ENCODE measurements around the gene WWOX.

Gene WWOX

DNA sequence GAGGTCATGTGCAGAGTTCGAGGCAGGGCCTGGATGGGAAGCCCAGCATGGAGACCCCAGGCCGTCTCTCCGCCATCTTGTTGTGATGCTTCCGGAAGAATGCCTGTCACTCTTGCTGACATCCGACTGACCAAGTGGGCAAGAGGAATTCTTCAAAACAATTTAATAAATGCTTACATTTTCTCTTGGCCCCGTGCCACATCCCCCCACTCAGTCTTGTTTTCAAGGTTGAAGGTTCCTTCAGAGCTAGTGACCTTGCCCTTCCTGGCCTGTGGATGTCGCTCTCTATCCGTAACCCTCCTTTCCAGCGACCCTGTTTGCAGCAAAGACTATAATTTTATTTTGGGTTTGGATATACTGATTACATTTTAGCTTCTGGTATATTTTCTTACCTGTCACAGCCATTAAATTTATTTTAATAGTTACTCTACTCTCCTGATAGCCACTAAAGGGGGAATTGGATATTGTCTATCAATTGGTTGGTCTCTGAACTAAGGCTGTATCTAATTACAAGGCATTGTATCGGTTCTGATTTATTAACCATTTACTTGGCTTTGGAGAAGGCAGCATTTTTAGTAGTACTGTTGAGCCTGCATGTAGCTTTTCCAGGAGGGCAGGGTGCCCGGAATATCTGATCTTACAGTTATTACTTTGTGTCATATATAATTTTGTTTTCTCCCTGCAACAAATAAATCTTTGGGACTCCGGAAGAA is 264.5 kb downstream of the WWOX start:
- DNase-seq, result no peak

DNA sequence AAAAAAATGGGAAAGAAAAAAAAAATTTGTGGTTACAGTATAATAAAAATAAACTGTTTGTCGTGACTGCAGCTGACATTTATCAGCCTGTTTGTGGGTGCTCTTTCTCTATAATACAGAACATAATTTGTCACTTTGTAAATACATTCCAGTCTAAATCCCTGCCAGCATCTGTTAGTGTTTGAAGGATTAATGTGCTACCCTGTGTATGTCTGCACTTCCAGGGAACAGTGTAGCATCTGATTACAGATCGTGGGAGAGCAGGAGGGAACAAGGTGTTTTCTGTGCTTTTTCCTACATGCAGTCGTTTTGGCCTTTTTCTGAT is 265.1 kb downstream of the WWOX start:
- peak; percentile 5 for DNase-seq

DNA sequence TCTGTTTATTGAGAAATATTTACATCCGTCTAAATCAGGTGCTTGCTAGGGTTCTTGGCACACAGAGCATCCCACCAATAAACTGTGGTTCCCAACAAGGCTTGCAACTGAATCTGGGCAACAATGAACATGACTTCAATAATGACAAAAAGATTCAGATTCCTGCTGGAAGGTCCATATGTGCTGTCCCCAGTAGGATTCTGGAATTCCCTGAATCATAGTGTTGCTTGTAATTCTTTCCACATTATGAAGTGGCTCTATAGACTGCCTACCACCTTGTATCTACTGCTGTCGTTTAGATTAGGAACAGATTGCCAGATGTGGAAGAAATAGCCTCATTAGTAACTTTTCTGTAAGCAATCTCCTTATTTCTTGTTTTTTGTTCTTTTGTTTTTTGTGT is 265.9 kb downstream of the WWOX start:
- DNase-seq, result peak; percentile 28

DNA sequence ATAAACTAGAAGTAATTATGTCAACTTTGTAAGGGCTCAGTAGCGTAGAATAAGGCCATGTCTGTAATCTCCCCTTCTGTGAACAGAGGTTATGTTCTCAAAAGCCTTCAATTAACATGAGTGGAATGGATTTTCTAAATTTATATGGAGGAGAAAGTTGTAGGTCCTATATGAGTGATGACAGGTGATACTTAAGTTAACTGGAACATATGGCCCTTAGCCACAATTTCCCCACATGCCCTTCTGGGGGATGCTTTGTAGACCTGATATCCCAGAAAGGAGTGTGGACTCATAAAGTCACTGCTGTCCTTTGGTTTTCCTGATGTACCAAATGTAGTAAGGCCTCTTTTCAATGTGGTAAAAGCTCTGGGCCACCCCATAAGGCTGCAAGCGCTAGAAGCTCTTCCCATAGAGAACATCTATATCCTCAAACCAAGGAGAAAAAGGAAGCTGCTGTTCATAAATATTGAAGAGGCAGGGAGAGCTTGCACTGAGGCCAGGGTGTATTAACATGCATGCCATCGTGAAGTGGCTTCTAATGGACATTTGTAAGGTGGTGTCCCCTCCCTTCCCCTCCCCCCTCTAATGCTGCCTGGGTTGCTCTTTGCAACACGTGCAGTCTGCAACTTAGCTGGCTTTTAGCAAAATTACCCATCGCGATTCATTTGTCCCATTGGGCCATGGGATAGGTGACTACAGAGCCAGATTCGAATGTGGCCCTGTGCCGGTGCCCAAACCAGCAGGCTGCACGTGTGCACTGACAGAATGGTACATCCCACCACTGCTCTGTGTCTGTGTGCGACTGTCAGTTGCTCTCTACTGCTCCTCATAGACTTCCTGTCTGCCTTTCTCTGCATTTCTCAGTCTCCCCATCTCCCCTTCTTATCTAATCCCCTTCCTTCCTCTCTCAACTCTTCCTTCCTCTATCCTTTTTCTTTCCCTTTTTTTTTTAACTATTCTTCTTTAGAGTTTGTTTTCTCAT is 269.0 kb downstream of the WWOX start:
- no peak for DNase-seq

DNA sequence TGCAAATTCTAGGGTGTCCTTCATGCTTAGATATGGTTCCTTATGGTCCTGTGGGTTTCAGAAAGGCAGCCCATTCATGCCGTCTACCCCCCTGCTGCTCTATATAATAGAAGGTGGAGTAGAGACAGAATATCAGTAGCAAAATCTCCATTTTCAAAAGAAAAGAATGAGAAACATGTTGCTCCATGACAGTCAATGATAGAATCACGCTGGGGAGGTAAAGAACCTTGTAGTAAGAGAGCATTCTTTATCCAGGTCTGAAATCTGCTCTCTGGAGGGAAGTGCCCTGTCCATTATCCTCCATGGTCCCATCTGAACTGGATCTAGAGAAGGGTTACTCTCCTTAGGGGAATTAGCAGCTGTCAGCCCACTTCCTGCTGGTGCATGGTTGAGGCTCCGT is 272.8 kb downstream of the WWOX start:
- DNase-seq, result no peak

DNA sequence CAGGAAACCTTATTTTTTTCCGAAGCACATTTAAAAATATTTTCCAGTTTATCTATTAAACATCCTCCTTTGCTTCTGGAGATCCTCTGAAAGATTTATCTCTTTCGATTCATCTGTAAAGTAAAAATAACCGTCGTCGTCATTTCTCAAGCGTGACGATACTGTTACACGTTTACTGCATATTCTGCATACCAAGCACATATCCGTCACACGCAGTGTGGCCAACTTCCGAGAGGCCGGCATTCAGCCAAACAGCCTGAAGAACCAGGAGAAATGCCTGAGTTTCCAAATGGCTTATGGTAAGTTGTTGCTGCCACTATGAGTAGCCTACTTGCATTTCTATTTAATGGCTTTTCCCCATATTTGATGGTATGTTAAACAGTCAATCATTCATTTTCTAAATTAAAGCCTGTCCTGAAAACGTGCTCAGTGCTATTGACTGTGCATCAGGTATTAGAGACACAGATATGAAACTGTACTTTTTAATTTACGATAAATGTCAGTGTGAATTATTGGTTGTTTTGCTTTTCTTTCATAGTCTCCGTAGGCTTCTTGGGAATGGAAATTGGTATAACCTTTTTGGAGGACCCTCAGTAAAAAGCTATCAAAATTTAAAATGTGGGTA is 275.7 kb downstream of the WWOX start:
- no peak for DNase-seq

DNA sequence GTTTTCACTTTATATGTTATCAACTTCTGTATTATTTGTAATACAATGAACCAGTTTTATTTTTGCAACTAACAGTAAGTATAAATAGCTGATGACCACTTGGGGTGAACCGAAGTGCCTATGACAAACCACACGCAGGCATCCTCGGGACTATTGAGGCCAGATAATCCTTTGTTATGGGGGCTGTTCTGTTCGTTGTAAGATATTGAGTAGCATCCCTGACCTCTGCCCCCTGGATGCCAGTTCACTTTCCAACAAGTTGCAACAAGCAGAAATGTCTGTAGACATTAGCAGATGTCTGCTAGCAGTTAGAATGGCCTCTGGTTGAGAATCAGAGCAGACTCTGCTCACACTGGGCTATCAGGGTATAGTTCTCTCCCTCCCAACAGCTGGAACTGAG is 277.0 kb downstream of the WWOX start:
- no peak for DNase-seq

DNA sequence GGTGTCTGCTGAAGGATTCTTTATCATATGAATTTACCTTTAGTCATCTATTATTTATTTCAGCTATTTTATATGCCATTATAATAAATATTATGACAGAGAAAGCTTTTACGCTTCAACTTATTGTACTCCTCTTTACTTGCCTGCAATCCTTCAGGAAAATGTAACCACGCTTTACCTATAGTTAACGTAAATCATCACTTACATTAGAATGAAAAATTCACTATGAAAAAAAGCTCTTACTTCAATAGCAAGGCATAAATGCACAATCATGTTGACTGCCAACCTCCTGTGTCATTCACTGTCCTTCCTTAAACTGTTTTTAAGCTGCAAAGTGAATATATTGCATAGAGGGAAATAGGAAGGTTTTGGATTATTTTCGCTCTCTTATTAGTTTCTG is 277.9 kb downstream of the WWOX start:
- DNase-seq, result no peak

DNA sequence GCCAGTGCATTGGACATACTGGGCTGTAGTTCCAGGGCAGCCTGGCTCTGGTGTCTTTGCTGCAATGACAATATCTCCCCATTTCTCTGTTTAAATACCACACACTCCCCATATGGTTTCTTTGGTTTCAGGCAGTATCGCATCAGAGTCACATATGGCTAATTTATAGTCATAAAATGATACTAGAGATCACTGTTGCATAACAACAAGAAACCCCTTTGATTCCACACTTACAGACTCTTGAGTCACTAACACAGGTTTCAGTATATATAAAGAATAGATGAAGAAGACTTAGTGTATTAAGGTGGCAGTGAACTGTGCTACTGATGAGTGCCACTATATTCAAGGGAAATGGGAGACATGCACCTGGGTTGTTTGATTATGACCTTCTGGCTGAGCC is 281.6 kb downstream of the WWOX start:
- DNase-seq, result no peak

DNA sequence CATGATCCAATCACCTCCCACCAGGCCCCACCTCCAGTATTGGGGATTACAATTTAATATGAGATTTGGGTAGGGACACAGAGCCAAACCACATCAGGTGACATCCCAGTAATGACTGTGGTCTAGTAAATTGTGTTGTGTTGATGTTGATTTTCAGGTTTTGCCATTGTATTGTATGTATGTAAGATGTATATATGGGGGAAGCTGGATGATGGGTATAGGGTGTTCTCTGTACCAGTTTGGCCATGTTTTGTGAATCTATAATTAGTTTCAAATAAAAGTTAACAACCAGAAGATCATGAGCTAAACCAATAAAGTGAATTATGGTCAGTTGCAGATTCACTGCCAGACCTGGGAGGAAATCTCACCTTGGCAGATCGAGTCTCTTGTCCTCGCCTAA is 283.7 kb downstream of the WWOX start:
- DNase-seq, result no peak

DNA sequence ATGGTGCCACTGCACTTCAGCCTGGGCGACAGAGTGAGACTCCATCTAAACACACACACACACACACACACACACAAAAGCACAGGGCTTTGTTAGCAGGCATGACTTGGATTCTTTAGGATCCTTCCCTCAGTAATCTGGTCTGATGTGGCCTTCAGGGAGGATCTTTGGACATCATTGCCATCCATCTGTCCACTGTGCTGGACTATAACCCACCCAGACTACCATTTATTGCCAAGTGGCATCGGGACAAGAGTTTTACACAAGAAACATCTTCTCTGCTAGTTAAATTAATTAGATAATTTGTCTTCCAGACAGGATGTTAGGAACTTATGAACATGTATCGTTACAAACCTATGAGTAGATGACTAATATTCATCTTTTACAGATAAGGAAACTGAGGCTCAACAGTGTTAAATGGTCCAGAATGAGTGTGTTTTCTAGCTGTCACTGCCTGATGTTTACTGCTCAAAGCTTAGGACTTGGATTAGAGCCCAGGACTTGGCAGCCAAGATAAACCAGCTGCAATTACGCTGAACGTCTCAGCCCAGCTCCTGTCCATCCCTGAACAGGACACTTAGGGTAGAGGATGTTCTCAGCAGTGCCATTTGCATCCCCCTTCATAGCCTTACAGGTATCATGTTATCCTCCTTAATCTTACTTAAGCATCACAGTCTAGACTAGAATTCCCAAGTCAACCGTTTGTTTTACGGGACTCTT is 285.8 kb downstream of the WWOX start:
- DNase-seq, result no peak

DNA sequence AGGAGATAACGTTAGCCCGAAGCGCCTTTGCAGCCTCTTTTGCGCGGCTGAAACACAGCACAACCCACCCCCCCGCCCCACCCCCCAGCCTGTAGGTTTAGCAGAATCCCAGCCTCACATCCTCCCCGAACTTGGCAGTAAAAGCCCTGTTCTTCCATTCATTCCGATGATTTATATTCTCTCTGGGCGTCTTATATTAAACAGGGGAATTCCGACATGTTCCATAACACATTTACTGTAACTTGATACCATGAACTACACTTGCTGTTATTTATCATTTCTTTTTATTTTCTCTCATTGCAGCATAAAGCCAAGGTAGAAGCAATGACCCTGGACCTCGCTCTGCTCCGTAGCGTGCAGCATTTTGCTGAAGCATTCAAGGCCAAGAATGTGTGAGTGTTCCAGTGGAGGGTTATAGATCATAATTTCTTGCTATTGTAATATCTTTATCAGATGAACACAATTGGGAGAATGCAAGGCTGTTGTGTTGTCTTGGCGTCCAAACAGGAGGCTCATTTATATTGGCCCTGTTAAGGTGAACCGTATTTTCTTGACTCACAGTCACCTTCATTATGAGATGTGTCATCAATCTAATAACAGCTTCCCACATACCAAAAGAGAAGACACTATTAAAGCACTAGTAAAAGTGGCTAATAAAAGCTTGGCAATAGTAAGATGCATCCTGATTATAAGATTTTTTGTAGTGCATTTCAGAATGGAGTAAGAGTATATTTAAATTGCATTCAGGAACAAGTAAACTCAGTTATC is 287.3 kb downstream of the WWOX start:
- DNase-seq, result no peak

DNA sequence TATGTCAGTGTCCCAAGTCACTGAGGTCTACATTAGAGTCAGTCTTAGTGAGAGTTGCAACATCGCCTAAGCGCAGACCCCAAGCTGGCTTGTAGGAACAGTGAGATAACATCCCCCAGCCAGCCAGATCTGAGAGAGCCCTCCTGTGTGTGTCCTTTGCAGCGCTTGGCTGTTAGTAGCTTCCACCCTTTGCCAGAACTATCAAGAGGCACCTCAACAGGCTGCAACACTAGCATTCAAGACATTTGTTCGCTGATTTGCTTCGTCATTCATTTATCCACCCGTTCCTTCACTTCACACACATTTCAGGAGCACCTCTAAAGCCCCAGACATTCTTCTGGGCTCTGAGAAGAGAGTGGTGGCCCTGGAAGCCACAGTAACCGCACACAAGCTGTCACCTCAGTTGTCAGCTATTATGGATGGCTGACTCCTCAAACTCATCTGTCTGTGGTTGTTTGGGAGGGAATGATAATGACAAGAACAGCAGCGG is 289.6 kb downstream of the WWOX start:
- no peak for DNase-seq

DNA sequence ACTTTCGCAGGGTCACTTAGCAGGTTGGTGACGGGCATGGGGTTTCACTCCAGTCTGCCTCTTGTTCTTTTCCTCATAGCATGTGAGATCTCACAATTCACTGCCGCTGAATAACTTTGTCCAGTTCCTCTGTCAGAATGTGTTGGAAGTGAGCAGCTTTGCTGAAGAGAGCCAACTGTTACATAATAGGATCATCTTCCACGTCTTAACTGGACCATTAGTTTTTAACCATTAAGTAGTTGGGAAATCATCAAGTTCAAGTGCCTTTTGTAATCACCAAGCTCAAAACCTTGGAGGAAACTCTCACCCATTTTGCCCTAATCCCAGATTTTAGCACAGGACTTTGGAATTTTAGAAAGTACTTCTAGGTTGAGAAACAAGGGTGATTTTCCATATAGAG is 290.6 kb downstream of the WWOX start:
- DNase-seq, result no peak

DNA sequence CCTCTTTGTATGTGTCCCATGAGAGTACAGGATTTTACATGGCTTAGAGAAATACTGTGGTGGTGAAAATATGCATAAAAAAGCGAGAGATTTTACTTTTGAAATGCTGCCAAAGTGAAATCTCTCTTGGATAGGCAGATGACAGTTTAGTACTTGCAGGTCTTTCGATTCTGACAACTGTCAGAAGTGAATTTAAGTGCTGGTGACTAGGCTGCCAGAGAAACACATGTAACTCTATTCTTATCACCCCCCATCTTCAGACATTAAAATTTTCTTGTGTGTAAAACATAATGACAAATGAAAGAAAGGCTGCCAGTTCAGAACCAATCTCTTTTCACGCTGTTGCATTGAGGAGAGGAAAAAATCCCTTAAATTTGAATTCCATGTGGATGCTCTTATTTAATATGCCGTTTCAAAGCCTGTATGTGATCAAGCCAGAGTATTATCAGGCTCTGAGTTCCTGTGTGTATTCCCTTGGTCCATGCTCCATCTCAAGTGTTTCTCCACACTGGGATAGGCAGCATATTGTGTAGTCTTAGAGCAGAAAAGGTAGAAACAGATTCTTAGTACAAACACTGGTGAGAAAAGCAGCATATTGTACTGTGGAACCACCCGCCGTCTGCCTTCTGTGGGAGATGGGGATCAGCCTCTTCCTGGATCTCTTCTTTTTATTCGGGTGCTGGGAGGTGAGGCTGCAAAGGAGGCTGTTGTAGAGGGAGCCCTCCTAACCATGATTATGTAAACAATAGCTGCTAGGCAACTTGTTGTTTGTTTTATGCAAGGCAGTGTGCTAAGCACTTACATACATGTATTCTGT is 291.3 kb downstream of the WWOX start:
- DNase-seq, result no peak

DNA sequence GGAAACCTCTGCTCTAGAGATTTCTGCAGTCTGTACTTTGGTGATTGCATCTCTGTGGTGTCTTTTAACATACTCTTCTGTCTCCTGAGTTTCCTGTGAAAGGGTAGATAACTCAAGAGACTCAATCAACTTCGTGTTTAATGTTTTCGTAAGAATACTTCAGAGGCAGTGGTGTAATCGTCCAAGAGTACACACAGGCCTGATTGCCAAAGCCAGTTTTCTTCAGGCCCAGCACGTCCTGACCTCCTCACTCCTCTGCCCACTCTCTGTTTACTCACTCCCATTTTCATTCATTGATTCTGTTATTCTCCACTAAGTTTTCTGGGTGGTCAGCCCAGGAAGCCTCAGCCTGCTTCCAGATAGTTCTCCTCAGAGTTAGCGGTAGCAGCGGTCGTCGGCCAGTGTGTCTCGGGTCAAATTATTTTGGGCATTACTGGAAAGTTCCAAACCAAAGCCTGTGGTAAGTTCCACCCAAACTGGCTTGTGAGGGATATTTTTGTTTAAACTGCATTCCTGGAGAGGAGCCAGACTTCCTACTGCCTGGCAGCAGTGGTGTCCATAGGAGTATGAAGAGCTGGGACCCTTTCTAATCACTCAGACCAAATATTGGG is 293.2 kb downstream of the WWOX start:
- DNase-seq, result no peak

DNA sequence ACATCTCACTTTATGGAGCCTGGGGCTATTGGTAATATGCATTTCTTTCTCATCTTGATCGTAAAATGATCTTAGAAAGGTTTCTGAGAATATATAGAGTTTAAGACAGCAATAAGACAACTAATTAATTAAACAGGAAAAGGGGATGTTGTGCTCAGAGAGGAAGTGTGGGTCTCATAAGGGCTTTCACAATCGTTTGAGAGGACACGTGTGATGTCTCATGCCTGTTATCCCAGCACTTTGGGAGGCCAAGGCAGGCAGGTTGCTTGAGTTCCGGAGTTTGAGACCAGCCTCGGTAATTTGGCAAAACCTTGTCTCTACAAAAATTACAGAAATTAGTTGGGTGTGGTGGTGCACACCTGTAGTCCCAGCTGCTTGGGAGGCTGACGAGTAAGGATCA is 295.6 kb downstream of the WWOX start:
- no peak for DNase-seq

DNA sequence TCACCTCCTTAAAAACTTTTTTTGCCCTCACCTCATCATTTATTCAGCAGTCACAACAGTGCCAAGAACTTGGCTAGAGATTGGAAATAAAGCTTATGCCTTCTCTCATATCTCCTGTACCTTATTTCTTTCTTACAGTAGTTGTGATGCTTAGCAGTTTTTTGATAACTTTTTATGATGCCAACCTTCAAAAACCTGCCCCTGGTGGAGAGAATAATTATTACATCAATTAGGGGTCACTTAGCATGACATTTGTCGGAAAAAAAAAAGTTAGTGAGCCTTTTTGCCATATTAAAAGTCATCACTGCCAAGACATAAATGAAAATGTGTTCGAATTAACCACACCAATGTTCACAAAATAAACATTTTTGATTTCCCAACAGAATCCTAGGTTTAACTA is 296.6 kb downstream of the WWOX start:
- DNase-seq, result no peak

DNA sequence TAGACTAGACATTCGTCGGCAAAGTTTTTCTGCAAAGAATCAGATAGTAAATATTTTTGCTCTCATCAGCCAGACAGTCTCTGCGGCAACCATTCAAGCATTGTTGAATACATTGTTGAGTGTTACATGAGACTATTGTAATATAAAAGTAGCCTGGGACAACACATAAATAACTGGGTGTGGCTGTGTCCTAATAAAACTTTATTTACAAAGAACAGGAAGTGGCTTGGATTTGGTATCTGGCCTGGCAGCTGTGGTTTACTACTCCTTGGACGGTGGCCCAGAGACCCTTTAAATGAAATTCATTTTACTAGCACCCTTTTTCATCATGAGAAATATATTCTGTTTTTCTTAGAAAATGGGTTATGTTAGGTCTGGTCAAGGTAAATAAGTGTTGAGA is 297.2 kb downstream of the WWOX start:
- DNase-seq, result no peak

DNA sequence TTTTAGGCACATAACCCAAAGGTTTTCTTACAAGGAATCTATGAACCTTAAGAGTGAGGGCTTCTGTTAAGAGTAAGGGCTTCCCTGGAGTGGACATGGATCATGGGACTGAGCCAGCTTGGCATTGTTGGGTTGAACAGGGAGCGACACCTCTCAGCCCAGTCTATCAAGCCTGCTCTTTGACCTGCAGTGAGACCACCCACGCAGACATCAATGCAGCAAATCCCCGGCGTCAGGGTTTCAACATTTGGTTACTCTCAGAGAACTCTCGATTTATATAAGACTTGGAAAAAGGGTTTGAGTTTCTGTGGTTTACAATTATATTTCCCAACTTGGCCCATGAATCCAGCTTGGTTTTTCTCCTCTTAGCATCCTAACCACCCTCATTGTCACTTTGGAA is 299.9 kb downstream of the WWOX start:
- no peak for DNase-seq

DNA sequence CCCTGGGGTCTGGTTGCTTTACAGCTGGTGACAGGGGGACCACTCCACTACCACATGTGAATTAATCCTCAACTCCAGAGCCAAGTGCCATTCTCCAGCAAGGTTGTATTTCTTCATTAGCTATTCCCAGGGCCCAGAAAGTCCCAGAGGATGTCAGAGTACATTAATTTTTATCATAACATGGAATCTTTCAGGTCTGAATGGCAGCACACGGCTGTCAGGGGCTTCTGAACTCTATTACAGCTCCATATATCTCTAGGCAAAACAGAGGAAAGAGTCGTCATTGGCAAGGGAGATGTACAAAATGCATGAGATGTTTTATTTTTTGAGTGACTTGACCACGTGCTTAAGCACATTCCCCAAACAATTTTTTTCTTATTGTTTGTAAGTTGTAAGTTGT is 303.4 kb downstream of the WWOX start:
- no peak for DNase-seq

Data from fibroblast of skin of back (primary cell).